ENCODE data around the gene RNF152. TPM values are rescaled to one million over a fixed set of nuclear protein-coding genes. Genes with fewer than 3 reads are reported as not detected.

The RNF152 gene
- total RNA-seq, 1 experiment from 2014 or later = 0.18 TPM

DNA sequence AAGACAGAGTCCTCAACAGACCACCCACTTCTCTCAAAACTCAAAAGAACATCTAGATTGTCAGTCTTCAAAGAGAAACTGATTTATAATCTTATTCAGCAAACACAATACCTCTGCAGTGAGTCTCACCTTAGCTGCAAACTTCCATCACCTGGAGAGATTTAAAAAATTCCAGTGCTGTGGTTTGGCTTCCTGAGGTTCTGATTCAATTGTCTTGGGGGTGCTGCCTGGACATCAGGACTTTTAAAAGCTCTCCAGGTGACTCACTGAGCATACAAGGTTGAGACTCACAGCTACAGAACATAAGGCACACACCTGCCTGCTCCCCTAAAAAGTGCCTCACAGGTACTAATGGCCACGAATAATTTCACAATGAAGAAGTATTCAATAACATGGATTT is 40.3 kb downstream of the RNF152 start:
- TF ChIP-seq POLR2AphosphoS5 (IDR thresholded peaks at IDR 0.05; ENCODE audit: low read depth, low read length) = no peak
- no peak for TF ChIP-seq TCF7L2 (IDR thresholded peaks at IDR 0.05; ENCODE audit: low read depth, low read length)
- TF ChIP-seq, protein P1, sequence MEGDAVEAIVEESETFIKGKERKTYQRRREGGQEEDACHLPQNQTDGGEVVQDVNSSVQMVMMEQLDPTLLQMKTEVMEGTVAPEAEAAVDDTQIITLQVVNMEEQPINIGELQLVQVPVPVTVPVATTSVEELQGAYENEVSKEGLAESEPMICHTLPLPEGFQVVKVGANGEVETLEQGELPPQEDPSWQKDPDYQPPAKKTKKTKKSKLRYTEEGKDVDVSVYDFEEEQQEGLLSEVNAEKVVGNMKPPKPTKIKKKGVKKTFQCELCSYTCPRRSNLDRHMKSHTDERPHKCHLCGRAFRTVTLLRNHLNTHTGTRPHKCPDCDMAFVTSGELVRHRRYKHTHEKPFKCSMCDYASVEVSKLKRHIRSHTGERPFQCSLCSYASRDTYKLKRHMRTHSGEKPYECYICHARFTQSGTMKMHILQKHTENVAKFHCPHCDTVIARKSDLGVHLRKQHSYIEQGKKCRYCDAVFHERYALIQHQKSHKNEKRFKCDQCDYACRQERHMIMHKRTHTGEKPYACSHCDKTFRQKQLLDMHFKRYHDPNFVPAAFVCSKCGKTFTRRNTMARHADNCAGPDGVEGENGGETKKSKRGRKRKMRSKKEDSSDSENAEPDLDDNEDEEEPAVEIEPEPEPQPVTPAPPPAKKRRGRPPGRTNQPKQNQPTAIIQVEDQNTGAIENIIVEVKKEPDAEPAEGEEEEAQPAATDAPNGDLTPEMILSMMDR (IDR thresholded peaks at IDR 0.05) = no peak
- TF ChIP-seq SIN3A (IDR thresholded peaks at IDR 0.05; ENCODE audit: borderline replicate concordance, insufficient read depth, low read depth, low read length) = no peak
- TF ChIP-seq, protein P2, sequence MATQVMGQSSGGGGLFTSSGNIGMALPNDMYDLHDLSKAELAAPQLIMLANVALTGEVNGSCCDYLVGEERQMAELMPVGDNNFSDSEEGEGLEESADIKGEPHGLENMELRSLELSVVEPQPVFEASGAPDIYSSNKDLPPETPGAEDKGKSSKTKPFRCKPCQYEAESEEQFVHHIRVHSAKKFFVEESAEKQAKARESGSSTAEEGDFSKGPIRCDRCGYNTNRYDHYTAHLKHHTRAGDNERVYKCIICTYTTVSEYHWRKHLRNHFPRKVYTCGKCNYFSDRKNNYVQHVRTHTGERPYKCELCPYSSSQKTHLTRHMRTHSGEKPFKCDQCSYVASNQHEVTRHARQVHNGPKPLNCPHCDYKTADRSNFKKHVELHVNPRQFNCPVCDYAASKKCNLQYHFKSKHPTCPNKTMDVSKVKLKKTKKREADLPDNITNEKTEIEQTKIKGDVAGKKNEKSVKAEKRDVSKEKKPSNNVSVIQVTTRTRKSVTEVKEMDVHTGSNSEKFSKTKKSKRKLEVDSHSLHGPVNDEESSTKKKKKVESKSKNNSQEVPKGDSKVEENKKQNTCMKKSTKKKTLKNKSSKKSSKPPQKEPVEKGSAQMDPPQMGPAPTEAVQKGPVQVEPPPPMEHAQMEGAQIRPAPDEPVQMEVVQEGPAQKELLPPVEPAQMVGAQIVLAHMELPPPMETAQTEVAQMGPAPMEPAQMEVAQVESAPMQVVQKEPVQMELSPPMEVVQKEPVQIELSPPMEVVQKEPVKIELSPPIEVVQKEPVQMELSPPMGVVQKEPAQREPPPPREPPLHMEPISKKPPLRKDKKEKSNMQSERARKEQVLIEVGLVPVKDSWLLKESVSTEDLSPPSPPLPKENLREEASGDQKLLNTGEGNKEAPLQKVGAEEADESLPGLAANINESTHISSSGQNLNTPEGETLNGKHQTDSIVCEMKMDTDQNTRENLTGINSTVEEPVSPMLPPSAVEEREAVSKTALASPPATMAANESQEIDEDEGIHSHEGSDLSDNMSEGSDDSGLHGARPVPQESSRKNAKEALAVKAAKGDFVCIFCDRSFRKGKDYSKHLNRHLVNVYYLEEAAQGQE (IDR thresholded peaks at IDR 0.05; ENCODE audit: insufficient read depth in 1 of 2, low read depth in 2 of 2, low read length in 1 of 2) = no peak
- Histone ChIP-seq H3K27ac (ENCODE audit: low read length) (no peak overlapping the region), H3K4me3 (ENCODE audit: low read depth in 2 of 2, low read length in 2 of 2) (no peak overlapping the region), H3K9me3 (ENCODE audit: control insufficient read depth, insufficient read depth, low read depth, low read length) (no peaks in the 10 kb centered on the region), H3K4me1 (ENCODE audit: control insufficient read depth, insufficient read depth, low read length) (no peaks in the 10 kb centered on the region), H3K36me3 (ENCODE audit: control insufficient read depth, insufficient read depth, low read length) (no peaks in the 10 kb centered on the region), H3K27me3 (ENCODE audit: control insufficient read depth, insufficient read depth, low read length) (no peaks in the 10 kb centered on the region)
- DNase-seq (ENCODE audit: low read depth, low spot score) = no peak
- ChIA-PET POLR2A (no interaction called here), CTCF (no interaction called here)
- no peak for ATAC-seq
- in situ Hi-C loops (cut with HindIII; ENCODE audit: low pct_unique_long_range_greater_than_20kb, low sequenced_read_pairs) = no loop called here
- intact Hi-C loops (cut with micrococcal nuclease; ENCODE audit: unreplicated experiment) = no loop called here
- no TSS peak for BruUV-seq (replicated peaks)

DNA sequence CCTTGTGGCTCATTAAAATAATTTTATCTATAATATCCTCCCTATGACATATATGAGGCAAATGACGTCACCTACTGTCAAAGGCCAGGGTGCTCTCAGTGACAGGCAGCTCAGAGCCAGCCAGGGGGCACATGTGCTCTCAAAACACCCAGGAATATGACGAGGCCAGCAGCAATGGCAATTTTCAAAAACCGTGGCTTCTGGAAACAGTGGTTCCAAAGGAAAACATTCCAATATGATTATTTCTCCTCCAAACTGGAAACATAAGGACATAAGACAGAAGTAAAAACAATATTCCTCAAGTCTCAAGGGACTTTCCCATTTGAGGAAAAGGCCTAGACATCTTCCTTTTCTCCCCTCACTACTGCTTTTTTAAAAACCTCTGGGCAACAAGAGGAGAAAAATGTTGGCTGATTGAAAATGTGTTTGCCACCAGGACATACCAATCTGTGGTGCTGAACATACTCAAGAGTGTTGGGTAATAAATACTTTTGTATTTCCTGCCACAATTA is 40.8 kb downstream of the RNF152 start:
- POLR2A ChIA-PET = no interaction called here
- ATAC-seq (no peak), DNase-seq (ENCODE audit: low read depth, low spot score) (no peak)
- in situ Hi-C loops (cut with HindIII; ENCODE audit: low pct_unique_long_range_greater_than_20kb, low sequenced_read_pairs) = no loop called here
- H3K27ac ChIP-seq (ENCODE audit: low read length) = no peak overlapping the region
- H3K9me3 ChIP-seq (ENCODE audit: control insufficient read depth, insufficient read depth, low read depth, low read length) = no peaks in the 10 kb centered on the region
- no peaks in the 10 kb centered on the region for H3K36me3 ChIP-seq (ENCODE audit: control insufficient read depth, insufficient read depth, low read length)
- H3K4me3 ChIP-seq (ENCODE audit: low read depth in 2 of 2, low read length in 2 of 2) = no peak overlapping the region
- CTCF ChIA-PET = no interaction called here
- TF ChIP-seq, protein P1 (IDR thresholded peaks at IDR 0.05) = no peak
- TF ChIP-seq POLR2AphosphoS5 (IDR thresholded peaks at IDR 0.05; ENCODE audit: low read depth, low read length) = no peak
- BruUV-seq (replicated peaks) = no TSS peak
- H3K4me1 ChIP-seq (ENCODE audit: control insufficient read depth, insufficient read depth, low read length) = no peaks in the 10 kb centered on the region
- no peaks in the 10 kb centered on the region for H3K27me3 ChIP-seq (ENCODE audit: control insufficient read depth, insufficient read depth, low read length)
- intact Hi-C loops (cut with micrococcal nuclease; ENCODE audit: unreplicated experiment) = no loop called here

All from Panc1 (cell line).